A673 (cell line): ENCODE results near the gene GALC. TPM values are rescaled to one million over a fixed set of nuclear protein-coding genes. Genes with fewer than 3 reads are reported as not detected.

ENCODE experiments used
- BruUV-seq: library from RNA; stranded (reverse); fragments of 400-500 nt; replicated peaks from 2 replicates; lab custom pipeline; 2021; lab: Mats Ljungman, UMichigan
- CTCF ChIA-PET: fragments of 300-600 bp; sonication (Branson Sonifier 250); formaldehyde crosslinking; loops from one replicate; lab custom pipeline; 2022; ENCODE audit warnings: antibody characterized with exemption; lab: Charles Lee
- POLR2A ChIA-PET: fragments of 300-600 bp; sonication (Branson Sonifier 250); formaldehyde crosslinking; loops from one replicate; lab custom pipeline; 2022; ENCODE audit warnings: antibody characterized with exemption; ENCODE audit not compliant: low non-redundant PET; lab: Charles Lee
- DNase-seq: peaks from one replicate; pipeline ENCODE4 v3.0.0-alpha.2; 2015; ENCODE audit warnings: low spot score
- H3K27ac ChIP-seq: fragments of 200-600 bp; sonication (generic); 2 replicates; pipeline ENCODE4 v1.5.1; 2016; ENCODE audit warnings: mixed run types, low read depth, mild to moderate bottlenecking, mixed read lengths, antibody characterized with exemption, low read length; ENCODE audit not compliant: poor library complexity, severe bottlenecking
- H3K27me3 ChIP-seq: fragments of 200-600 bp; sonication (generic); replicated peaks from 2 replicates; pipeline ENCODE4 v1.6.1; 2017; ENCODE audit warnings: mixed run types, low read depth, mild to moderate bottlenecking, mixed read lengths, antibody characterized with exemption, low read length; ENCODE audit not compliant: insufficient read depth, poor library complexity
- H3K36me3 ChIP-seq: fragments of 200-600 bp; sonication (generic); 2 replicates; pipeline ENCODE4 v1.6.1; 2016; ENCODE audit warnings: mixed run types, mild to moderate bottlenecking, mixed read lengths, antibody characterized with exemption, low read length; ENCODE audit not compliant: insufficient read depth, poor library complexity, severe bottlenecking
- H3K4me1 ChIP-seq: fragments of 200-600 bp; sonication (generic); 2 replicates; pipeline ENCODE4 v1.6.1; 2017; ENCODE audit warnings: mixed run types, mild to moderate bottlenecking, mixed read lengths, antibody characterized with exemption, low read length; ENCODE audit not compliant: insufficient read depth, poor library complexity, severe bottlenecking
- H3K4me3 ChIP-seq: fragments of 200-600 bp; sonication (generic); 2 replicates; pipeline ENCODE4 v1.5.1; 2016; ENCODE audit warnings: low read depth, mixed run types, mild to moderate bottlenecking, mixed read lengths, low read length; ENCODE audit not compliant: poor library complexity, severe bottlenecking
- H3K9me3 ChIP-seq: fragments of 200-600 bp; sonication (generic); 2 replicates; pipeline ENCODE4 v1.6.1; 2016; ENCODE audit warnings: mixed run types, low read depth, mild to moderate bottlenecking, mixed read lengths, antibody characterized with exemption, low read length; ENCODE audit not compliant: poor library complexity, severe bottlenecking
- EZH2 ChIP-seq: fragments of 200-600 bp; sonication (generic); IDR thresholded peaks from 2 replicates; pipeline ENCODE4 v1.6.1; 2017; ENCODE audit warnings: borderline replicate concordance, low read depth, mild to moderate bottlenecking, mixed read lengths, antibody characterized with exemption, low read length; ENCODE audit not compliant: poor library complexity, severe bottlenecking
- intact Hi-C: fragments of 100-400 bp; cut with micrococcal nuclease; formaldehyde crosslinking; loops from one replicate; pipeline ENCODE4 v1.10.0; 2022; ENCODE audit not compliant: unreplicated experiment
- total RNA-seq: library from RNA; stranded (reverse); gene quantifications from 2 replicates; pipeline ENCODE4 v1.2.3, GENCODE V29; 2021
- TF ChIP-seq, protein P1 (sequence below): fragments of 300-800, 200-600 bp; sonication (generic); conservative IDR thresholded peaks from 2 replicates; pipeline ENCODE4 v1.5.1; 2017; ENCODE audit warnings: low read depth, mild to moderate bottlenecking, antibody characterized with exemption, low read length, moderate library complexity, mixed read lengths

The GALC gene
- total RNA-seq, 1 experiment from 2014 or later = 11.5 TPM

- DNase-seq = peak; percentile 4
- ChIA-PET POLR2A (no interaction called here), CTCF (interaction anchor here (0.7 kb wide), 1 partner anchor 213 kb away, joined by 3 read pairs; no protein-coding TSS in a partner anchor)
- intact Hi-C loops = no loop called here
- no peaks in the 10 kb centered on the region for H3K27me3 ChIP-seq
- no peaks in the 10 kb centered on the region for H3K4me1 ChIP-seq
- no peaks in the 10 kb centered on the region for H3K36me3 ChIP-seq
- TF ChIP-seq, protein P1, sequence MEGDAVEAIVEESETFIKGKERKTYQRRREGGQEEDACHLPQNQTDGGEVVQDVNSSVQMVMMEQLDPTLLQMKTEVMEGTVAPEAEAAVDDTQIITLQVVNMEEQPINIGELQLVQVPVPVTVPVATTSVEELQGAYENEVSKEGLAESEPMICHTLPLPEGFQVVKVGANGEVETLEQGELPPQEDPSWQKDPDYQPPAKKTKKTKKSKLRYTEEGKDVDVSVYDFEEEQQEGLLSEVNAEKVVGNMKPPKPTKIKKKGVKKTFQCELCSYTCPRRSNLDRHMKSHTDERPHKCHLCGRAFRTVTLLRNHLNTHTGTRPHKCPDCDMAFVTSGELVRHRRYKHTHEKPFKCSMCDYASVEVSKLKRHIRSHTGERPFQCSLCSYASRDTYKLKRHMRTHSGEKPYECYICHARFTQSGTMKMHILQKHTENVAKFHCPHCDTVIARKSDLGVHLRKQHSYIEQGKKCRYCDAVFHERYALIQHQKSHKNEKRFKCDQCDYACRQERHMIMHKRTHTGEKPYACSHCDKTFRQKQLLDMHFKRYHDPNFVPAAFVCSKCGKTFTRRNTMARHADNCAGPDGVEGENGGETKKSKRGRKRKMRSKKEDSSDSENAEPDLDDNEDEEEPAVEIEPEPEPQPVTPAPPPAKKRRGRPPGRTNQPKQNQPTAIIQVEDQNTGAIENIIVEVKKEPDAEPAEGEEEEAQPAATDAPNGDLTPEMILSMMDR = no peak
- no peak for TF ChIP-seq EZH2
- no peak overlapping the region for H3K27ac ChIP-seq
- BruUV-seq = no TSS peak
- no peak overlapping the region for H3K4me3 ChIP-seq
- H3K9me3 ChIP-seq = no peaks in the 10 kb centered on the region
Measured at GRCh38 chr14:87955501-87955900, 37.5 kb downstream of the GALC start.

GRCh38 chr14:87952307-87953094 lies 40.5 kb downstream of the GALC start:
- H3K9me3 ChIP-seq = no peaks in the 10 kb centered on the region
- DNase-seq = no peak
- intact Hi-C loops = no loop called here
- H3K27ac ChIP-seq = no peak overlapping the region
- TF ChIP-seq EZH2 = no peak
- TF ChIP-seq, protein P1 = no peak
- no peaks in the 10 kb centered on the region for H3K27me3 ChIP-seq
- ChIA-PET POLR2A (no interaction called here), CTCF (no interaction called here)
- no peaks in the 10 kb centered on the region for H3K4me1 ChIP-seq
- no peak overlapping the region for H3K4me3 ChIP-seq
- H3K36me3 ChIP-seq = no peaks in the 10 kb centered on the region
- no TSS peak for BruUV-seq

DNA sequence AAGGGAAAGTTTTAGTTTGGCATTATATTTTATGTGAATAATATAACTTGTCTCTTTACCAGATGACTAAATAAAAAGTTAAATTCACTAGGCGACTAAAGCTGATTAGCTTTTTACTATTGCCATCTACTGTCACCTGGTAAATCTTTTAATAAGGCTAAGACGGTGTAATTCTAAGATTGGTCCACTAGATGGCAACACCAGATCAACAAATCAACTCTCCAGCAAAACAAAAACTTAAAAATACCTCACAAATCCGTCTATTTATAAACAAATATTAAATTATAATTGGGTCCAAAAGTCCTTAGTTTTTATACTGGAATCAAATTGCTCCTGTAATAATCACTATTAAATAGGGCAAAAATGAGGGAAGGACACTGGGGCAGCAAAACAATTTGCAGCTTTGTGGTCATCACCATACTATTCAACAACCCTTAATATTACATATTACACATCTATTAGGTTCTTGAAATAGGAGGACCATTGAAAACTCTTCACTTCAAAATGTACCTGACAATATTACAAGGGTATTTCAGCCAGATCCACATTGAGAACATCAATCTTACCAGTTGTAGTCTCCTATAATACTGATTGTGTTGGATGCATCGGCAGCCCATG lies 47.9 kb downstream of the GALC start:
- Histone ChIP-seq H3K9me3 (no peaks in the 10 kb centered on the region), H3K27me3 (no peaks in the 10 kb centered on the region), H3K4me3 (no peak overlapping the region), H3K36me3 (no peaks in the 10 kb centered on the region), H3K27ac (no peak overlapping the region), H3K4me1 (no peaks in the 10 kb centered on the region)
- CTCF ChIA-PET = interaction anchor here (0.7 to 1.2 kb wide), 3 partner anchors 184 to 244 kb away, joined by 3 to 5 read pairs (median 3); no protein-coding TSS in a partner anchor
- DNase-seq = peak; percentile 51
- TF ChIP-seq, protein P1 = peak; percentile 66
- no peak for TF ChIP-seq EZH2
- intact Hi-C loops = loop anchor here (2.0 kb wide), 2 partner anchors 224 to 290 kb away; no protein-coding TSS in a partner anchor
- BruUV-seq = no TSS peak
- POLR2A ChIA-PET = no interaction called here
